Stimulated activated CD4-positive, alpha-beta T cell treated with anti-CD3 and anti-CD28 coated beads, Interleukin-2, amount 100 ng/mL, for 24 hours (primary cell): Measurements from ENCODE around the gene RNF168.
"Not testable (repeated sequence)": the region's sequence is repeated elsewhere in the genome, so short reads cannot be mapped to it uniquely, and the experiment has no call there.

ENCODE experiments used
- DNase-seq, 2 donors: peaks; one replicate each; pipeline ENCODE4 v3.0.0-alpha.2; 2020

The RNF168 gene

GRCh38 chr3:196514350-196514716 is 10.8 kb upstream of the RNF168 start:
- no peak for DNase-seq

- DNase-seq, result no peak
Measured at GRCh38 chr3:196513697-196514349, 10.3 kb upstream of the RNF168 start.

GRCh38 chr3:196511646-196512425 is 8.3 kb upstream of the RNF168 start:
- not testable (repeated sequence) for DNase-seq

GRCh38 chr3:196511108-196511507 is 7.5 kb upstream of the RNF168 start:
- DNase-seq, result not testable (repeated sequence)

GRCh38 chr3:196506687-196507086 is 3.1 kb upstream of the RNF168 start:
- no peak for DNase-seq

- DNase-seq, result no peak
Measured at GRCh38 chr3:196504556-196504955, 988 bp upstream of the RNF168 start.

GRCh38 chr3:196504077-196504398 is 470 bp upstream of the RNF168 start:
- not testable (repeated sequence) for DNase-seq

- peak; percentile 51 to 60 for DNase-seq
Measured at GRCh38 chr3:196502775-196503195, 783 bp downstream of the RNF168 start.

GRCh38 chr3:196501316-196502044 is 2.1 kb downstream of the RNF168 start:
- peak in 1 of 2 donors; percentile 20 for DNase-seq

GRCh38 chr3:196499807-196500524 is 3.6 kb downstream of the RNF168 start:
- peak; percentile 40 to 52 for DNase-seq

GRCh38 chr3:196499061-196499460 is 4.5 kb downstream of the RNF168 start:
- DNase-seq, result no peak

GRCh38 chr3:196498297-196498696 is 5.3 kb downstream of the RNF168 start:
- DNase-seq, result no peak

GRCh38 chr3:196496183-196496582 is 7.4 kb downstream of the RNF168 start:
- DNase-seq, result no peak

GRCh38 chr3:196493292-196493691 is 10.3 kb downstream of the RNF168 start:
- no peak for DNase-seq

GRCh38 chr3:196492080-196492479 is 11.5 kb downstream of the RNF168 start:
- no peak for DNase-seq

GRCh38 chr3:196489747-196490146 is 13.8 kb downstream of the RNF168 start:
- DNase-seq, result no peak

- peak; percentile 14 to 34 for DNase-seq
Measured at GRCh38 chr3:196486263-196486662, 17.3 kb downstream of the RNF168 start.

GRCh38 chr3:196477678-196478077 is 25.9 kb downstream of the RNF168 start:
- no peak for DNase-seq

GRCh38 chr3:196472286-196472685 is 31.3 kb downstream of the RNF168 start:
- no peak for DNase-seq

- DNase-seq, result no peak
Measured at GRCh38 chr3:196471551-196471950, 32.0 kb downstream of the RNF168 start.

- DNase-seq, result not testable (repeated sequence)
Measured at GRCh38 chr3:196470182-196470581, 33.4 kb downstream of the RNF168 start.

GRCh38 chr3:196463804-196464203 is 39.8 kb downstream of the RNF168 start:
- DNase-seq, result no peak

- no peak for DNase-seq
Measured at GRCh38 chr3:196463478-196463756, 40.2 kb downstream of the RNF168 start.
